PFSK-1 (cell line): Measurements from ENCODE around the gene PPM1B.

Source experiments
- FOXP2 ChIP-seq: optimal IDR thresholded peaks from 2 replicates; pipeline ENCODE3; 2011; ENCODE audit warnings: borderline replicate concordance, control low read depth, inconsistent platforms; ENCODE audit not compliant: insufficient read depth; ENCODE audit errors: extremely low read length, extremely low read depth
- REST ChIP-seq, 2 experiments: IDR thresholded peaks; 2 replicates each; pipeline versions ENCODE4 v1.6.1 to v1.8.0; 2011 to 2012; ENCODE audit warnings: low read depth in 2 of 2, low read length in 2 of 2, control low read depth in 1 of 2, inconsistent platforms in 1 of 2, mild to moderate bottlenecking in 1 of 2, moderate library complexity in 1 of 2; ENCODE audit not compliant: insufficient read depth in 1 of 2
- SIN3A ChIP-seq: IDR thresholded peaks from 2 replicates; pipeline ENCODE4 v1.6.1; 2012; ENCODE audit warnings: mild to moderate bottlenecking, low read length, moderate library complexity, borderline replicate concordance; ENCODE audit not compliant: insufficient read depth

GRCh38 chr2:44267796-44268648 is 99.3 kb downstream of the PPM1B start:
- TF ChIP-seq FOXP2 (no peak), SIN3A (no peak), REST (IDR thresholded peaks at IDR 0.05; ENCODE audit: insufficient read depth in 1 of 2, low read depth in 2 of 2, low read length in 2 of 2) (no peak)
